Eye (tissue), 1 donor: Measurements from ENCODE around the gene LOXL4.

Experiments used
- DNase-seq: peaks from one replicate; pipeline ENCODE4 v3.0.0-alpha.2; 2015

The LOXL4 gene

DNA sequence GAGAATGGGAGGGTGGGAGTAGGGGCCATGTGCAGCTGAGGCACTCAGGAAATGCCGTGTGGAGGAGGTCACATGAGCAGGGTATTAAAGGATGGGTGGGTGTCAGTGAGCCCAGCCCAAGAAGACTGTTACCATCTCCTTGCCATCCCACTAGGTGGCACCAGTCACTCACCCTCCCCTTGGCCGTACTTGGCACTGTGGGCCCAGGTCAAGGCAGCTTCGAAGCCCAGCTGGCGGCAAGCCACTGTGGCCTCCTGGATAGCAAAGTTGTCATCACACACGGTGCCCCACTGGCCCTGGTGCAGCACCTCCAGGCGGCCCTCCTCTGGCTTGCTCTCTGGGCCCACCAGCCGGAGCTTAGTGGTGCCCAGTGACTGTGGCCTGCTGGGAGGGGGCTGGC lies 5.4 kb downstream of the LOXL4 start:
- no peak for DNase-seq

DNA sequence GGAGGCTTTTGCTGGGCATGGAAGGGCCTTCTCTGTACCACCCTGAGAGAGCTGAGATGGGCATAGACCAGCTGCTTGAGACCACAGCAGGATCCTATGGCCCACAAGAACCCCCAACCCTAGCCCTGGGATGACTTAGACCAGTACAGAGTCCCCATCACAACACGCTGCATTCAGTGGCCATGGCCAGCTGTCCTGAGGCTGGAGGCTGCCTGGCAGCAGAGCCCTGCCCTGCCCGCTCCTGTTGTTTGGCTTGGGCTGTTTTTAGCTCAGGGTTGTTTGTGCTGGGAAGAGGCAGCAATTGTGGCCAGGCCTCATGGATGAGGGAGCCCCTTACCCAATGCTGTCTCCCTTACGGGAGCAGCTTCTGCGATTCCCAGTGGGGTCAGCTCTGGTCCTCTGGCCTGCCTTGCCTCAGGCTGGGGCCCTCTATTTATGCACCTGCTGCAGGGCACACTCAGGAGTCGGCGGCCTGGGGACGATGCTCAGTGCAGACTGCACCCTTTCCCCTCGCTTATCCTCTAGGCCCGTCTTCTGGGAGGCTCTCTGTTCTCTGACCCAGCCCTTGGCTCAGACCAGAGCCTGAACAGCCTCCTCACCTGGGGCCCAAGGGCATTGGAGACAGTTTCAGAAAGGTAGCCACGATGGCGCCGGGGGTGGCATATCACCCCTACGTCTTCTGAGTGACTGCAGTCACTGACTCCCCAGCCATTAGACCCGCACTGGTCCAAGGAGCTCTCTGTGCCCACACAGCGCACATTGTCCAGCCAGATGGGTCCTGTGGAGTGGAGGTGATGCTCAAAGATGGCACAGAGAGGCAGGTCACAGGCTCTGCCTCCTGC lies 6.3 kb downstream of the LOXL4 start:
- DNase-seq: no peak

DNA sequence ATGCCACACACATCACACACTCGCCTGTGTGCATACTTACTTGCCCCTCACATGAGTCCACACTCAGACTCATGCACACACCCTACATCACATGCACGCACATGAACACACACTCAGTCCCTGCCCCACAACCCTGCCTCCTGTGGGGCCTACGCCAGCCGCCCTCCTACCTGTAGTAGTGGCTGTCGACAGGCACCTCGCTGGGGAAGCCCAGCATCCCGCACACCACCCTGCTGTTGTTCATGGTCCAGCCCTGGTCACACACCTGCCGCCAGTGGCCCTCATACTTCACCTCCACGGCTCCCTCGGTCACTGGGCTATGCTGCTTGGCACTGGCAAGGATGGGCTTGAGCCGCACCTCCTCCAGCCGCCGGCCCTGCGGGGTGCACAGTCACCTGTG lies 7.2 kb downstream of the LOXL4 start:
- DNase-seq: no peak

DNA sequence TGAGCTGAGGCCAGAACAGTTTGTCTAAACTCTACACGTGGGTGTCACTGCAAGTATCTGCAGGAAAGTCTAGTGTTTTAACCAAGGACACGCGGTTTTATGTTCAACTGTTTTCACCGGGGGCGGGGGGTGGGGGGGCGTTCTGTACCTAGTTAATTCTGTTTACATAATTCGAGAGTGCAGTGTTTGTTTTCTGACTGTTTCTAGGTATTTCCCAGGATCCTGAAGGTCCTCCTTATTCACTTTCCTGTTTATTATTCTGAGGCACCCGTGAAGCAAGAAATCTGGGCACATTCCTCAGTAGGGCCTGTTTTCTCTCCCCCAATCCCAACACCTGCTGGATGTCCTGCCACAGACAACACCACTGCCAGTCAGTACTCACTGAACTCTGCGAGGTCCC lies 7.6 kb downstream of the LOXL4 start:
- DNase-seq: no peak

DNA sequence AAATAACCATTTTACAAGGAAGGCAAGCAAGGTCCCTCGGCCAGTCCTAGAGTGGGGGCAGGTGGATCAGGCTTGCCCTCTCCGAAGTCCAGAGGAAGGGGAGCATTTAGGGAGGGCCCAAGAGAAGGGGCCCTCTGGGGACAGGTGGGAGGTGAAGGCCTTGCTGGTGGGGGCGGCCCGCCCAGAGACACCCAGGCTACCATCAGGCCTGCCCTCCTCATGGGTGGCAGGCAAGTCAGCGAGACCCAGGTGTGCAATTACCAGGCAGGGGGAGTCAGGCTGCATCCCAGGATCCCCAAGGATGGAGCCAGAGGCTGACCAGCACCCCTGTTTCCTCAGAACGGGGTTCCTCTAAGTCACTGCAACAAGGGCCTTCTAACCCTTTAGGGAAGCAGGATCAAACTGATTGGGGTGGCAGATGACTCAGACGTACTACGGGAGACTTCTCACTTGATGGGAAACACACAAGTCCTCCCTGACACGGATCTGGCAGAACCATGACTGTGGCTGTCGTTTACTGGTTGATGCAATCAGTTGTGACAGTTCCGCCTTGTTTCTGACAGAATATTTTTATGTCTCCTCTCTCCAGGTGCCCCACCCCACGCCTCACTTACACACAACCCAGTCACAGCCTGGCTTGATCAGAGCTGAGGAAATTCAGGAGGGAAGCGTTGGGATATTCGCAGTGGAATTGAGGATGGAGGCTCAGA lies 8.2 kb downstream of the LOXL4 start:
- DNase-seq: peak; percentile 82

DNA sequence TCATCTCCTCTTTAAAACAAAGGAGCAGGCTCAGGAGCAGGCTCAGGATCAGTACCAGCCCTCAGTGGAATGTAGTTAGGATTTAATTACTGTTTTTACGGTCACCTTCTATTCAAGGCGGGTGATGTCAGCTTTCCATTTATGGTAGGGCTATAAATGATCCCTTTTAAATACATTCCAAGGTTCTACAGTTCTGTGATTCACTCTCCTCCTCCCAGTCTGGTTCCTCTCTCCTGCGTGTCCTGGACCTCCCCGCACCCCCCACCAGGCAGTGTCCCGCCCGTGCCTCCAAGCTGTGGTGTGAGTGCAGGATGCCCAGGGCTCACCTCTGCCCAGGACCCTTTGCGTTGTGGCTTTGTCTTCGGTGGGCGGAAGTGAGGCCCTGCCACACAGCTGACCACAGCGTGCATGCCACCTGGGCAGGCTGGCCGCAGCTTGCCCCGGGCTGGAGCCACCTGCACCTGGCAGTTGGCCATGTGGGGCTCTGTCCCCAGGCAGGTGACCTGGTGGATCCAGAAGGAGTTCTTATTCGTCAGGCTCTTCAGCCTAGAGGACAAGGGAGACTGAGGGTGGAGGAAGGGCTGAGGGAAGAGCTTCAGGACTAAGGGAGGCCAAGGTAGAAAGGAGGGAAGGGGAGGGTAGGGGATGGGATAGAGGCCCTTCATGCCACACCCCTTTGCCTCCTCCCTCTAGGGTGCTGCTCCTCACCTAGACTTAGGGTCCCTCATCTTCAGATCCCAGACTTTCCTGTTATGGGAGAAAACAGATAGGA lies 9.1 kb downstream of the LOXL4 start:
- DNase-seq: no peak

DNA sequence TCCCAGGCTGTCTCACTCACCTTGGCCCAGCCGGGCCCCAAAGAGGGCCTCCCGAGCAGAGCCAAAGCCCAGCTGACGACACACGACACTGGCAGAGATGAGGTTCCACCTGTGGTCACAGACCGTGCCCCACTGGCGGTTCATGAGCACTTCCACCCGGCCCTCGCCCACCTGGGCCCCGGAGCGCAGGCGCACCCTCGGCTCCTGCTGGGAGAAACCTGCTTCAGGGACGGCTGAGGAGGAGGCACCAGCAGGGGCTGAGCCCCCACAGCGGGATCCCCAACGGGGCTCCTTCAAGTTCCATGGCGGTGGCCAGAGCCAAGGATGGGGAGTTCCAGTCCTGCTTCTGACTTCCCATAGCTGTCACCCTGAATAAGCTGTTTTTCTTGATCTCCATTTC lies 10.0 kb downstream of the LOXL4 start:
- no peak for DNase-seq

DNA sequence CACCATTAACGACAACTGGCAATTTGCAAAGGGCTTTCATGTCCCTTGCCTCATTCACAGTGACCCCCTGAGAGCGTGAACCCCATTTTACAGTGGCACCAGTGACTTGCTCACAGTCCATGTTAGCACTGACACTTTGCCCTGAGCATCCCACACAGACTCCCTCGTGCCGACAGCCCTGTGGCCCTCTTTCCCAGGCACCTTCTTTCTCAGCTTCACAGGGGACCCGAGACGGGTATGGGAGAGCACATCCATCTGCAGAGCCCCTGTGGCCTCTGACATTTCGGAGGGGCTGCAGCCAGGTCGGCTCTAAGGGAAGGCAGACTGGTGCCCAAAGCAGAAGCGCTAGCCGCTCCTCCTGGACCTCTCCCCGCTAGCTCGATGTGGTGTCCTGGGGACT lies 10.8 kb downstream of the LOXL4 start:
- no peak for DNase-seq

DNA sequence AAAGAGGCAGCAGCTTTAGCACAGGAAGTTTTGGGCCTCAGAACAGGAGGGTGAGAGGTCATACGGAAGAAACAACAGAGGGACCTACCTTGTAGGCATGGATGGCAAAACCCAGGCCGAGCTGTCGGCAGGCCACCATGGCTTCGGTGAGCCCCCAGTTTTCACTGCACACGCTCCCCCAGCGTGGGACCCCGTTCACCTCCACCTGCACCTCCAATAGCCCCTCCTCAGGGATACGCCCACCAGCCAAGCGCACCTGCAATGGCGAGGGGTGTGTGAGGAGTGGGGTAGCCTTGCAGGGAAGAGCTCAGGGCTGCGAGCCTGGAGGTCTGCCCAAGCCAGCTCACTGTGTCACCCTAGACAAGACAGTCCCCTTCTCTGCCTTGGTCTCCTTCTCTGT lies 11.3 kb downstream of the LOXL4 start:
- DNase-seq: no peak

DNA sequence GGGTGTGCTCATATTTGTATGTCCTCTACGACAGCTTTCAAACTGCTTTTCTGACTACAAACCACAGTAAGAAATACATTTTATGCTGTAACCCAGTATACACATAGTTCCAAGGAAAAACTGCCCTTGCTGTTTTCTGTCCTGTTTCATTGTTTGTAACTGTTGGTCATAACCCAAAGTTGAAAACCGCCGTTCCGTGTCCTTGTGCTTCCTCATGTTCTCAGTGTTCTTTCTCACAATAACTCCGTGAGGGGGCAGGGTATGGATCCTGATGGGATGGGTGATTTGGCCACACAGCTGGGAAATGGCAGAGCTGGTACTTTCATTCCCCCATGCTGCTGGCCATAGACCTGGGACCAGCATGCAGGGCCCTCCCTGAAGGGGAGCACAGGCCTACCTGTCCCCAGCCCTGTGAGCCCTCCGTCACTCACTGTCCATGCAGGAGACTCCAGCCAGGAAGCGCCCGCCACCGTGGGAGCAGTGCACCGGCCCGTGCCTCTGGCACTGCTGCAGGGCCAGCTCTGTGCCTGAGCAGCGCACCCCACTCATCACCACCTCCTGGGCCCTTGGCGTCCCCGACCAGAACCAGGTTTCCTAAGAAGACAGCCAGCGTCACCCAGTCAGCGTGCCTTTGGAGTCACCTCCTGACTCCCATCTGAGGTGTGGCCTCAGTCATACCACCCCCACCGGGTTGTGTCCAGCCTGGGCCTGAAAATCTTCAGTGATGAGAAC lies 12.7 kb downstream of the LOXL4 start:
- no peak for DNase-seq

DNA sequence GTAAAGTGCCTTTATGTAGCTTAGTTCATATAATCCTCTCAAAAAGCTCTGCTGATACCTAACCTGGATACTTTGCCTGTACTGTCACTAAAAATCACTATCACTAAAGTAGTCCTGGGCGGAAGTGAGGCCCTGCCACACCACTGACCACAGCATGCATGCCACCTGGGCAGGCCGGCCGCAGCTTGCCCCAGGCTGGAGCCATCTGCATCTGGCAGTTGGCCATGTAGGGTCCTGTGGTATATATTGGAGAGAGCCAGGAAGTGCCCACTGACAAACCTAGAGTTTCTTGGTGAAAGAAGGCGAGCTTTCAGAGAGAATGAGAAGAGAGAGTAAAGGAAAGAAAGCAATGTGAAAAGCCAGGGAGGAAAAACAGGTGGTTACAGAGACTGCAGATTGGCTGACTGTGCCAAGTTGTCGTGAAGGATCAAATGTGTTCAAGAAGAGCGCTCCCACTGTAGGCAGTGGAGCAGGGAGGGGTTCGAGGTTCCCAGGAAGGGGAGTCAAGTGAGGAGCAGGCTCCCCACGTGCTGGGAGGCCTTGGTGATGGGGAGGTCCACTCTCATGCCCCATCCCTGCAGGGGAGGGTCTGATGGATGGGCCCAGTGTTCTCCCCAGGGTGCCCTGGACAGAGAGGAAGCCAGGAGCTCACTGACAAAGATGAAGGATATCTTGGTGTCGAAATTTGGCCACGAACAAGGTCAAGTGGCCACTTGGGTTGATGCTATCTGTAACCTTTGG lies 13.6 kb downstream of the LOXL4 start:
- DNase-seq: no peak

DNA sequence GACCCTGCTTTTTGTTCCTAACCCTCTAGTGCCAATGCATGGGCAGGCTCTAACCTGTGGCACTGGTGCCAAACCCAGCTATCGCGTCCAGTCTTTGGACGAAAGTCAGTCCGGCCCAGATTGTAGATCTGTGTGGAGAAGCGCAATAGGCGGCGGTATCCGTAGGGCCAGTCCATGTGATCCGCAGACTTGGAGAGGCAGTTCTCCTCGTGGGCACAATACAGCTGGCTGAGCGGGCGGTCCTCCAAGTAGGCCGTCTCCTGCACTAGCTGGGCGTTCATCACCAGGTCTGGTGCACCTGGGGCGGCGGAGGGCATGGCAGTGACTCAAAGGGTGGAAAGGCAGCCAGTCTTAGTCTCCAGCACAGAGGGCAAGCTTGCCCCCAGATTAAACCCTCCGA lies 14.5 kb downstream of the LOXL4 start:
- no peak for DNase-seq

DNA sequence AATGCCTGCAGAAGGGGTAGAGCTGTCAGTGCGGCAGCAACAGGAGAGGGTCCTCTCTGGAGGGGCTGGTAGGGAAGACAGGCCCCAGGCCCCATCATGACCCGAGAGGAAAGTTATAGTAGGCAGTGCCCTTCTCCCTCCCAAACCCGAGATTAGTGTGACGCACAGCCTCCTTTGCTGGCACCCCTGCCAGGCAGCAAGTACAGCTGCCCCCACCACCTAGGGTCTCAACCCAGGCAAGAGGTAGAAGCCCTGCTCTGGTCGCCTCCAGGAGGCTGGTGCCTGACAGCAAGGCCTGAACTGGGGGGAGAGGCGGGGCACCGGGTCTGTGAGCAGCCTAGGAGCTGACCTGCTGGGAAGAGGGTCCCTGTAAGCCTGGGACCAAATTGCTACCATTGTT lies 15.5 kb downstream of the LOXL4 start:
- DNase-seq: no peak

DNA sequence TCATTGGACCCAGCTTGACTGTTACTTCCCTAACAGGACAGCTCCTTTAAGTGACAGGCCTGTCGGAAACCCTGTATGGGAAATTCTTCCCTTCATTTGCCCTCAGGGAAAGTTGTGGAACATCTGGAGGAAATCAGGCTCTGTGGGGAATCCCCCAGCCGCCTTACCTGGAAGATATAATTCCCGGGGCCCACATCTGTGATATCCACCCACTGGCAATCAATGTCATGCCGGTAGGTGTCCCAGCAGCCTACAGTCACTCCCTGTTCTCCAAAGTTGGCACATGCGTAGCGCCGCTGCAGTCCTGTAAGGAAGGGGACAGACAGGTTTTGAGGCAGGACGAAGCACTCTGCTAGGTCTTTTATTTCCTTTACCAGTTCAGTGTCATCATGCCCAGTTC lies 16.6 kb downstream of the LOXL4 start:
- no peak for DNase-seq

DNA sequence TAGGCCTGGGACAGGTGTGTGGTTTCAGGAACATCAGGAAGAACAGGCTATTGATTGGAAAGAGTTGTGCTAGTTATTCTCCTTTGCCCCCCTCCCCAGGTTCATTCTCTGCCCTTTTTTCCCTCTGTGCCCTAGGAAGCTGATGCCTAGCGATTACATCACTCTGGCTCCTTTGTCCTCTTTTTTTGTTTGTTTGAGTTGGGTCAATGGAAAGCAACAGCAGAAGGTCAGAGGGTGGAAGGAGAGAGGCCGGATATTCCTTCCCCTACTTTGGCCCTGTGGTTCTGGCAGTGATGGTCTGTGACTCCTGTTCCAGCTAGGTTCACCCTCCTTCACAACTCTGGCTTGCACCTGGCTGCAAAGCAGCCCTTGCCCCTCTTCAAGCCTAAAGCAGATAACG lies 18.9 kb downstream of the LOXL4 start:
- DNase-seq: peak; percentile 20

DNA sequence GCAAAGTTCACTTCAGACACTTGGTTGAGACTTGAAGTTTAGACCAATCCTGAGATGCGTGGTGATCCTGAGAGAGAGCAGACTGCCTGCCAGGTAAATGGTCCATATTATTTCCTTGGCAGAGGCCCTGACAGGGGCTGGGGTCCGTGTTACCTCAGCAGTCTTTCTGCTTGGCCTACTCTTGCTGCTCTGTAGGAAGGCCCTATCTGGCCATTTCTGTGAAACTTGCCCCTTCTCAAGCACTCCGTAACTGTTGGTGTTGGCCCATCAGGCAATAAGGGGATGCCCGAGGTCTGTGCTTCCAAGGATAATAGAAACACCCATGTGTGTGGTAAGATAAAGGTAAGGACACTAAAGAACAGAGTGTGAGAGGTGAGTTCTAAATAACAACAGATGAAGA lies 20.0 kb downstream of the LOXL4 start:
- no peak for DNase-seq

DNA sequence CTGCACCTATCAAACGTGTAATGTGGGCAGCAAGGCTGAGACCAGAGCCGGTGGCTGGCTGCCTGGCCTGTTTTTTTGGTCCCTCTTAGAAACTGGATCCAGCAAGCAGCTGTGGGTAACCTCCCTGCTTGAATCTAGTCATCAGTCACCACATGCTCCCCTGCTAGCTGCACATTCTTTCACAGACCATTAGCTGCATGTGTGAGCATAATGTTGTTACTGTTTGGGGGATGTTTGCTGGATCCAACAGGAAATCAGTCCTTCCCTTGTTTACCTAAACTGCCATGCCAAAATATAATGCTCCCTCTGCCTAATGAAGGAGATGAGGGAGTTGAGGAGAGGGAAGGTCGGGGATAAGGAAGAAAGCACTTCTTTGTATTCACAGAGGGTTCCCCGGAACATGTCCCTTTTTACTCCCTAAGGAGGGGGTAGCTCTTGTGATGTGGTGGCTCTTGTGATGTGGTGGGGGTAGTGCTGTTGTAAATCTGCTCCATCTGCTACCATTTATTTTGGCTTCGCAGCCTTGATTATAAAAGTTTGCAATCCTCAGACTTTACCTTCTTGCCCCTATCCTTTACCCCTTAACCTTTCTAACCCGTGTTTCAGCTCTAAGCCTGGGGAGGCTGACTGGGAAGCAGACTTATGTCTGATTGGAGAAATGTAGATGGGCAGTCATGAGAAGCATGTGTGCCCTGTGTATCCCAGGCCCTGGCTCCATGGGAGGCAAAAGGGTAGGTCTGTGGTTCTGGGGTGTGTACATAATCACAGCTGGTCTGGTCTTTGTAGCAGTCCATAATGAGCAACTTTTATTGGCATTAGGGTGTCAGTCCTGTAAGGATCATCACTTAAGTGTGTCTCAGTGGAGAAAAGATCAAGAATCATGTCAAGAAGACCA lies 20.8 kb downstream of the LOXL4 start:
- DNase-seq: peak; percentile 72

DNA sequence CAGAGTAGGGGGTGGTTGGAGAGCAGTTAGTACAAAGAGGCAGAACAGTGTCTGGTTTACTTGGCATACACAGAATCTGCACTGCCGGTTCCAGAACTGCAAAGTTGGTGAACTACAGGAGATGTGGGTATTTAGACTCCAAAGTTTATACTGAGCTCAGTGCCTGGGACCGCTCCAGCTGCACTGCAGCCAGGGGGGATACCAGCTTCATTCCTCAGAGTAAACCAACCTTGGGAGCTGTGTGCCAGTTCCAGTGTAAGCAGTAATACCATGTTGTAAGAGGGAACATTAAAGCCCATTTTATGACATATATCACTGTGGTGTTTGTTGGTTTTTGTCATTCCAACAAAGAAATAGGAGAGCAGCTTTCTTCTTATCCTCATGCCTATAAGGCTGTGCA lies 23.4 kb downstream of the LOXL4 start:
- no peak for DNase-seq

DNA sequence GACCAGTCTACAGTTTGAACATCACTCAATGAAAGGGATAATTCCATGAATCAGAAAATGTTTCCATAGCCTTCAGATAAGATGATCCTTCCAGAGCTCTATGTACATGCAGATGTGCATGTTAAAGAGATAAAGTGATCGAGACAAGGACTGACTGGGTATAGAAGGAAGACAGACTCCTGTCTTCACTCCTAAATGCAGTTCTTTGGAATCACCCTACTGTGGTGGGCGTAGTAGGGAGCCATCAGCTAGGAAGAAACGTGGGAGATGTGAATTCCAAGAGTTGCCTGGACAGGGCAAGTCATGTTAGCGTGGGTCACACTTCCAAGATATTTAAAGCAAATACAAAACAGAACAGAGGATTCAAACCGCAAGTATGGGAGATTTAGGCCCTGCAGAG lies 23.9 kb downstream of the LOXL4 start:
- DNase-seq: no peak

DNA sequence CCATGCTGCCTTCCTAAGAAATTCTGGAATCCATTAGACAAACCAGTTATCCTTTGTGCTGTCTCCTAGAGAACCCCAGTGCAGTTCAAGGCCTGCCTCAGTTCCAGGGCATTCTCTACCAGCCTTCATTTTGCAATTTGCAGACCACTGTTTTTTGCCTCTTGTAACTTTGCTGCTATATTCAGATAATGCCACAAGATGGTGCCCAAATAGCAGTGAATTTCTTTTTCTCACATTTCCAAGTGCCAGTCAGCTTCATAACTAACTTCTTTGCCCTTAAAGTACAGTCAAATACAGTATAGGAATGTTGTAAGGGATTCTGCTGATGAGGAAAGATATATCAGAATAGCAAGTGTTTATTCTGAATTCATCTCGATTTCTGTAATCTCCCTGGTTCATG lies 25.2 kb downstream of the LOXL4 start:
- peak; percentile 78 for DNase-seq

DNA sequence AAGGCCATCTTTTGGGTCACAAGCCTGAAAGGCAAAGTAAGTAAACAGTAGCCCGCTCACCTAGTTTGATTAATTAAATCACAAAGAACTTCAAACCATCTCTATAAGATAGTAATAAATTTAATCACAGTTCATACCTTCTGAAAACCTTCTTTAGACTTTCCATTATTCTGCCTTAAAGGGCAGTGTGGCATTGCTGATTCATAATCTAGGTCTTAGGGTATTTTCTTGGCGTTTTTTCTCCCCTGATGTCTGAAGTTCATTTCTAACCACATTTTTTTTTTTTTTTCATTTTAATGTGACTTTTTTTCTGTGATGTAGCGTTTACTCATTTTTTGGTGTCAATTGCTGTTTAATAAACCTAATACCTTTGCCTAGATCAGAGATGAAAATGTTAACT lies 27.5 kb downstream of the LOXL4 start:
- no peak for DNase-seq
